Dermis lymphatic vessel endothelial cell (primary cell): Measurements from ENCODE around the gene PCDHA3. TPM values are rescaled to one million over a fixed set of nuclear protein-coding genes. Genes with fewer than 3 reads are reported as not detected.

ENCODE experiments used
- total RNA-seq: library from RNA; depleted of rRNA; stranded (reverse); fragments of >200 nt; gene quantifications from 2 replicates; pipeline ENCODE4 v1.2.1, GENCODE V29; 2014

The PCDHA3 gene
- 0.11 and 0.17 TPM in 2 replicates for total RNA-seq

DNA sequence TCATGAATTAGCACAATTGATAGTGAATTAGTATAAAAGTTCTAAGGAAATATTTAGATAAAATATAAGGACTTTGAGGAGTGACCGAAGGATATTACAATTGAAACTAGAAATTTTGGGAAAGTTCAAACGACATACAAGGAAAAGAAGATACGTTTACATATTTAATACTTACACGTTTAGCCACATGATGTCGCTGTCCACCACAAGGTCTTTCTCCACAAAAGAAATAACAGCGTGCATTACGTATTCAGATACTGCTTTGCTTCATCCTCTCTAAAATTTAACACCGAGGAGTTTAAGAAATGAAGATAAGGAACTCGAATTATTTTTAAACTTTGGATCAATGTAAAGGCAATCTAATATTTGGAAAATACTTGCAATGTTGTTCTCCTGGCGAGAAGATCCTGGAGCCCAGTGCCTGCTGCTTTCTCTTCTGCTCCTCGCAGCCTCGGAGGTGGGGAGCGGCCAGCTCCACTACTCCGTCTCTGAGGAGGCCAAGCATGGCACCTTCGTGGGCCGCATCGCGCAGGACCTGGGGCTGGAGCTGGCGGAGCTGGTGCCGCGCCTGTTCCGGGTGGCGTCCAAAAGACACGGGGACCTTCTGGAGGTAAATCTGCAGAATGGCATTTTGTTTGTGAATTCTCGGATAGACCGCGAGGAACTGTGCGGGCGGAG, at the start of gene PCDHA3:
TSS of gene PCDHA3 (plus strand) at position 242 of the 678 bp plus-strand sequence.

GRCh38 chr5:140785905-140786686, 14.8 kb upstream of the PCDHA3 start, which contains the start of gene PCDHA1:
Gene PCDHA1, plus strand, starts transcription at chr5:140786140.

DNA sequence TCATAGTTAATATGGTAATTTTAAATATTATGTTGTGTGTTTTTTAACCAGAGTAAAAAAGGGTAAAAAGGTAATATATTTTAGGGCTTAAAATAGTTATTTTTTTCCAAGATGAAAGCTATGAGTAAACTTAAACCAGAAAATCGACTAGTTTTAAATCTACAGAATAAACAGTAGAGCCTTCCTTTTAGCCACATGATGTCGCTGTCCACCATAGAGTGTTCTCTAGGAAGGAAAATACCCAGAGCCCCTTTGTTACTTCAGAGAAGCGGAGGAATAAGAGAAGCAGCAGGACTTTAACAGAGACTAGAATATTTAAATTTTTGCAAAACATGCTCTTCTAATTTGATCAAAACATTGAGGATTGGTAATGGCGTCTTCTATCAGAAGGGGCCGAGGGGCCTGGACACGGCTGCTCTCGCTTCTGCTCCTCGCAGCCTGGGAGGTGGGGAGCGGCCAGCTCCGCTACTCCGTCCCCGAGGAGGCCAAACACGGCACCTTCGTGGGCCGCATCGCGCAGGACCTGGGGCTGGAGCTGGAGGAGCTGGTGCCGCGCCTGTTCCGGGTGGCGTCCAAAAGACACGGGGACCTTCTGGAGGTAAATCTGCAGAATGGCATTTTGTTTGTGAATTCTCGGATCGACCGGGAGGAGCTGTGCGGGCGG, 6.1 kb upstream of the PCDHA3 start, which contains the start of gene PCDHA2:
TSS of gene PCDHA2 (plus strand) at position 258 of the 664 bp plus-strand sequence.

GRCh38 chr5:140806834-140807775, 6.2 kb downstream of the PCDHA3 start, which contains the start of gene PCDHA4:
Gene PCDHA4, plus strand, starts transcription at chr5:140807068.

GRCh38 chr5:140821375-140822280, 20.8 kb downstream of the PCDHA3 start, which contains the start of gene PCDHA5:
Gene PCDHA5, plus strand, starts transcription at chr5:140821613.

GRCh38 chr5:140827704-140828361, 27.0 kb downstream of the PCDHA3 start, which contains the start of gene PCDHA6:
Gene PCDHA6, plus strand, starts transcription at chr5:140827960. Its CDS starts 132 bp downstream, at chr5:140828092.

GRCh38 chr5:140833993-140834392, 33.1 kb downstream of the PCDHA3 start, which contains the start of gene PCDHA7:
Gene PCDHA7, plus strand, starts transcription at chr5:140834269. Its CDS starts 115 bp downstream, at chr5:140834384.

GRCh38 chr5:140840978-140841962, 40.4 kb downstream of the PCDHA3 start, which contains the start of gene PCDHA8:
Gene PCDHA8, plus strand, starts transcription at chr5:140841187. Its CDS starts 135 bp downstream, at chr5:140841322.

GRCh38 chr5:140848139-140849102, 47.6 kb downstream of the PCDHA3 start, which contains the start of gene PCDHA9:
Gene PCDHA9, plus strand, starts transcription at chr5:140848382. Its CDS starts 114 bp downstream, at chr5:140848496.

Other genes starting within 250 kb of the PCDHA3 start
- 15.0 and 16.5 TPM in 2 replicates for gene SRA1, start 243.6 kb upstream of the PCDHA3 start, total RNA-seq
- gene APBB3, start 236.5 kb upstream of the PCDHA3 start, total RNA-seq = 5.1 and 6.2 TPM in 2 replicates
- gene SLC35A4, start 236.2 kb upstream of the PCDHA3 start, total RNA-seq = 22.3 and 26.7 TPM in 2 replicates
- gene CD14, start 167.9 kb upstream of the PCDHA3 start, total RNA-seq = 1.3 and 1.6 TPM in 2 replicates
- 9.8 and 11.7 TPM in 2 replicates for gene TMCO6, start 161.6 kb upstream of the PCDHA3 start, total RNA-seq
- 53.3 and 90.9 TPM in 2 replicates for gene NDUFA2, start 153.4 kb upstream of the PCDHA3 start, total RNA-seq
- 64.8 and 75.5 TPM in 2 replicates for gene IK, start 153.2 kb upstream of the PCDHA3 start, total RNA-seq
- gene WDR55, start 136.2 kb upstream of the PCDHA3 start, total RNA-seq = 25.9 and 28.6 TPM in 2 replicates
- under 0.01 and 0.09 TPM in 2 replicates for gene DND1, start 127.5 kb upstream of the PCDHA3 start, total RNA-seq
- gene HARS1, start 109.7 kb upstream of the PCDHA3 start, total RNA-seq = 39.4 and 52.8 TPM in 2 replicates
- gene HARS2, start 109.6 kb upstream of the PCDHA3 start, total RNA-seq = 22.0 and 26.9 TPM in 2 replicates
- 41.0 and 58.4 TPM in 2 replicates for gene ZMAT2, start 100.6 kb upstream of the PCDHA3 start, total RNA-seq
- gene PCDHA1, start 14.9 kb upstream of the PCDHA3 start, total RNA-seq = under 0.01 and 0.09 TPM in 2 replicates
- under 0.01 TPM in 1 of 2 replicates, not detected in the other for gene PCDHA2, start 6.2 kb upstream of the PCDHA3 start, total RNA-seq
- gene PCDHA4, start 6.0 kb downstream of the PCDHA3 start, total RNA-seq = under 0.01 and 0.17 TPM in 2 replicates
- under 0.01 TPM in 1 of 2 replicates, not detected in the other for gene PCDHA5, start 20.6 kb downstream of the PCDHA3 start, total RNA-seq
- gene PCDHA6, start 26.9 kb downstream of the PCDHA3 start, total RNA-seq = 0.09 and 0.11 TPM in 2 replicates
- 0.17 and 0.33 TPM in 2 replicates for gene PCDHA7, start 33.2 kb downstream of the PCDHA3 start, total RNA-seq
- under 0.01 and 0.09 TPM in 2 replicates for gene PCDHA8, start 40.1 kb downstream of the PCDHA3 start, total RNA-seq
- under 0.01 and 0.09 TPM in 2 replicates for gene PCDHA9, start 47.3 kb downstream of the PCDHA3 start, total RNA-seq
- gene PCDHA10, start 54.8 kb downstream of the PCDHA3 start, total RNA-seq = under 0.01 and 0.09 TPM in 2 replicates
- under 0.01 and 0.09 TPM in 2 replicates for gene PCDHA11, start 67.9 kb downstream of the PCDHA3 start, total RNA-seq
- gene PCDHA12, start 74.3 kb downstream of the PCDHA3 start, total RNA-seq = under 0.01 TPM in 1 of 2 replicates, not detected in the other
- 0.09 TPM in 1 of 2 replicates, not detected in the other for gene PCDHA13, start 81.1 kb downstream of the PCDHA3 start, total RNA-seq
- gene PCDHAC1, start 125.2 kb downstream of the PCDHA3 start, total RNA-seq = 0.09 and 0.11 TPM in 2 replicates
- gene PCDHAC2, start 165.4 kb downstream of the PCDHA3 start, total RNA-seq = 0.11 and 0.17 TPM in 2 replicates